ENCODE results near the gene LARGE1.

Gene LARGE1

GRCh38 chr22:33640900-33641299 is 279.4 kb downstream of the LARGE1 start:
- TF ChIP-seq, protein P1, sequence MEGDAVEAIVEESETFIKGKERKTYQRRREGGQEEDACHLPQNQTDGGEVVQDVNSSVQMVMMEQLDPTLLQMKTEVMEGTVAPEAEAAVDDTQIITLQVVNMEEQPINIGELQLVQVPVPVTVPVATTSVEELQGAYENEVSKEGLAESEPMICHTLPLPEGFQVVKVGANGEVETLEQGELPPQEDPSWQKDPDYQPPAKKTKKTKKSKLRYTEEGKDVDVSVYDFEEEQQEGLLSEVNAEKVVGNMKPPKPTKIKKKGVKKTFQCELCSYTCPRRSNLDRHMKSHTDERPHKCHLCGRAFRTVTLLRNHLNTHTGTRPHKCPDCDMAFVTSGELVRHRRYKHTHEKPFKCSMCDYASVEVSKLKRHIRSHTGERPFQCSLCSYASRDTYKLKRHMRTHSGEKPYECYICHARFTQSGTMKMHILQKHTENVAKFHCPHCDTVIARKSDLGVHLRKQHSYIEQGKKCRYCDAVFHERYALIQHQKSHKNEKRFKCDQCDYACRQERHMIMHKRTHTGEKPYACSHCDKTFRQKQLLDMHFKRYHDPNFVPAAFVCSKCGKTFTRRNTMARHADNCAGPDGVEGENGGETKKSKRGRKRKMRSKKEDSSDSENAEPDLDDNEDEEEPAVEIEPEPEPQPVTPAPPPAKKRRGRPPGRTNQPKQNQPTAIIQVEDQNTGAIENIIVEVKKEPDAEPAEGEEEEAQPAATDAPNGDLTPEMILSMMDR (IDR thresholded peaks at IDR 0.05), result no peak

DNA sequence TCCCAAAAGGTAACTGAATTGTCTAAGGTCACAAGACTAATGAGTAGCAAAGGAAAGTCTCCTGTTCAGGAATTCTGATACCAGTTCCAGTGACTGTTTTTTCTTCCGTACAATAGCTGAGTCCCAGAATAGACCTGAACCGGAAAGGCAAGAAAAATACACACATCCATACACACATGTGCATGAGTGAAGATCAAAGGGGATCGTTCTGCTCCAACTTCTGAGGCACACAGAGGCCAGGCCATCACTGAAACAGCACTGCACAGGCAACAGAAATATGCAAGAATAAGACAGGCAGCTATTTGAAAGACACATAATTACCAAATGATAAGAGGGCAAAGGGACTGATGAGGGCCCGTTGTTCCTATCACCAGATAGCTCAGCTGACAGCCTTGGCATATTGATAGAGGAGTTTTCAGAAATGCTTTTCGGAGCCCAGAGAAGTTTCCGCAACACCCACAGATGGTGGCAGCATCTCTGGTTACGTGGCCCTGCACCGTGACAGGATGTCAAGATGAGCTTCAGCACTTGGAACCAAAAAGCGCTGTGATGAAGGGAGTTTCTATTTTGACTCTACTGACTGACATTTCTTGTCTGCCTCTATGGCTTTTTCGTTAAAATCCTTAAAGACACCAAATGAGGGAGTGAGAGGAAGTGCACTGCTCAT is 280.6 kb downstream of the LARGE1 start:
- TF ChIP-seq, protein P1 (IDR thresholded peaks at IDR 0.05), result no peak

GRCh38 chr22:33635766-33636165 is 284.5 kb downstream of the LARGE1 start:
- TF ChIP-seq, protein P1 (IDR thresholded peaks at IDR 0.05), result no peak

DNA sequence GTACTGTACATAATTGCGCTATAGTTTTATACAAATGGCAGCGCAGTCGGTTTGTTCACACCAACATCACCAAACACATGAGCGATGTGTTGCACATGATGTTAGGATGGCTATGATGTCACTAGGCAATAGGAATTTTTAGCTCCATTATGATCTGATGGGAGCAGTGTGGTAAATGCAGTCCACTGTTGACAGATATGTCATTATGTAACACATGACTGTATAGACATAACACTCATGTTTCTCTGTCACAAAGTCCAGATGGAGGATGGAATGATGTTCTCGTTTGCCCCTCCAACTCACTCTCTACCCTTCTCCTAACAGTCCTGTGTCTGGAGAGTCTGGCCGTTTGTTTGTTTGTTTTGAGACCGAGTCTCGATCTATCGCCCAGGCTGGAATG is 288.5 kb downstream of the LARGE1 start:
- TF ChIP-seq, protein P1 (IDR thresholded peaks at IDR 0.05), result no peak

DNA sequence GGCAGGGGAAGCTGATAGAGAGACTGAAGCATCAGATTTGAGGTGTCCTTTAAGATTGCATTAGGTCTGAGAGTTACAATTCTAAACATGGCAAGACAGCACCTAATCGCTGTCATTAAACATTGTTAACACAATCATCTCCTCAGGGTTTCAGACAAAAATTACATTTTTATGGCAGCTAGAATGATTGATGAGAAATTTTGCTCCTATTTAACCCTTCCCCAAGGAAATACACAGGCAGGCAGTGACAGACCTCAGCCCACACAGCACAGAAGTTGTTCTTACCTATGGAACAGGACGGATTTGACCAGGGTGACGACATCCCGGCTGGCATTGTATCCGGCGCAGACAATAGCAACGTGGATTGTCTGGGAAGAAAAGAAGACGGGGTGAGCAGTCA is 294.3 kb downstream of the LARGE1 start:
- TF ChIP-seq, protein P1 (IDR thresholded peaks at IDR 0.05), result no peak

DNA sequence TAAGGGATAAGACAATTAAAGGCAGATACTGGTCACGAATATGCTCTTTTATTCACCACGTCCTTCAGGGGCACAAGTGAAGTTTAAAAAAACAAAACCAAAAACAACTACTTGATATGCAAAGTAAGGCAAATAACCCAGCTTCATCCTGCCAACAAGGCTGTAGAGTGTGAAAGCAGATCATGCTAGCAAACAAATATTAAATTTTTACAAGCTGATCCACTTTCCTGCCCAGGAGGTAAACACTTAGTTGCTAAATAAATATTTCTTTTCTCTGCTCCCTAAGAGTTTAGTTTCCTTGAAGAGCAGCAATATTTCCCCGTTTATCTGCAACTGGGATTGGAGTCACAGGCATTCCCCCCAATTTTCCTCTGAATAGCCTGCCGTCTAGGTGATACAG is 300.2 kb downstream of the LARGE1 start:
- TF ChIP-seq, protein P1 (IDR thresholded peaks at IDR 0.05), result no peak

DNA sequence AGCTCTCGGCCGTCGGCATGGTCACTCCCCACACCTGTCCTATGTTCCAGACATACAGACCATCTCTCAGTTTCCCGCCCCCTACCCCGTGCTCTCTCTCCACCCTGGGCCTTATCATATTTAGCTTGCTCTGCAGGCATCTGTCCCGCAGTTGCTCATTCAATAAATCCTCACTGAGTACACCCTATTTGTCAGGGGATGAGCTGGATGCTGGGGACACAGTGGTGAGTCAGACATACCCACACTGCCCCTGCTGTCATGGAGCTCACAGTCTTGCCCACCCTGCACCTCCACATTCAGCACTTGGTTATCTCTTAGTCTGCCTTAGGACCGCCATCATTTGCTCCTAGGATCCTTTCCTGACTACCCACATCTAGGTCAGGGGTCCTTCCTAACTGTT is 313.8 kb downstream of the LARGE1 start:
- TF ChIP-seq, protein P1 (IDR thresholded peaks at IDR 0.05), result no peak

DNA sequence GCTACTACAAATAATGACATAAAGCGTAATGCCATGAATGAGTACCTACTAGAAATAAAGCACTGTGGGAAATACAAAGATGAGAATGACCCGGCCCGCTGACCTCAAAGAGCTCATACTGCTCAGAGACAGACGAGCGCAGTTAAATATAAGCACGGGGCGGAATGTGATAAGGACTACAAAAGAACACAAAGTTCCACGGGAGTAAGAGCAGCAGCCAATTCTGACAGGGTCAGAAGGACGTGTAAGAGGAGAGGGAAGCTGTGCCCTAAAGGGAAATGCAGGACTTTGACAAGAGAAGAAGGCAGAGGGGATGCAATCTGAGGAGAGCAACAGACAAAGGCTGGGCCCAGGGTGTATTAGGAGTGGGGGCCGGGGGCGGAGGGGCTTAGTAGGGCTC is 314.6 kb downstream of the LARGE1 start:
- TF ChIP-seq, protein P1 (IDR thresholded peaks at IDR 0.05), result no peak
